Adrenal gland (tissue), 12 donors: ENCODE results near the gene TFR2. TPM values are rescaled to one million over a fixed set of nuclear protein-coding genes. Genes with fewer than 3 reads are reported as not detected.

Experiments used
- DNase-seq, 7 donors: peaks; one replicate each; pipeline ENCODE4 v3.0.0-alpha.2; 2019 to 2020
- H3K27ac ChIP-seq, 5 donors: fragments of 200-600 bp; sonication (generic) in 4 of 5; 1 replicate in 3 of 5; 2 replicates in 2 of 5; pipeline versions ENCODE4 v1.5.1 to v1.8.0; 2016 to 2020; ENCODE audit warnings: mild to moderate bottlenecking in 1 of 5
- H3K27me3 ChIP-seq: fragments of 200-600 bp; 2 replicates; pipeline ENCODE4 v1.8.0; 2021
- H3K36me3 ChIP-seq, 2 donors: fragments of 200-600 bp; replicated peaks in 1 of 2; 1 replicate in 1 of 2; 2 replicates in 1 of 2; pipeline versions ENCODE4 v1.5.1 to v1.8.0; 2018 to 2022
- H3K4me1 ChIP-seq, 2 donors: fragments of 200-600 bp; replicated peaks in 1 of 2; 1 replicate in 1 of 2; 2 replicates in 1 of 2; pipeline versions ENCODE4 v1.5.1 to v1.8.0; 2018 to 2021
- H3K4me3 ChIP-seq, 4 donors: fragments of 200-600 bp; sonication (generic) in 3 of 4; one replicate each; pipeline ENCODE4 v1.5.1; 2016 to 2018
- H3K9me3 ChIP-seq, 3 donors: fragments of 200-600 bp; sonication (generic) in 1 of 3; replicated peaks in 1 of 3; 1 replicate in 2 of 3; 2 replicates in 1 of 3; pipeline versions ENCODE4 v1.5.1 to v1.8.0; 2016 to 2021
- CTCF ChIP-seq, 6 experiments: fragments of 450-650 bp in 4 of 6; fragments of 200-600 bp in 2 of 6; sonication (generic) in 1 of 6; IDR thresholded peaks; 1 replicate in 5 of 6; 2 replicates in 1 of 6; pipeline versions ENCODE4 v1.5.1 to v1.8.0; 2016 to 2021; ENCODE audit warnings: antibody characterized with exemption in 6 of 6, mild to moderate bottlenecking in 2 of 6, moderate library complexity in 1 of 6
- POLR2A ChIP-seq, 2 donors: fragments of 450-650 bp; IDR thresholded peaks; one replicate each; pipeline ENCODE4 v1.6.1; 2017; ENCODE audit warnings: antibody characterized with exemption in 2 of 2, mild to moderate bottlenecking in 2 of 2, moderate library complexity in 1 of 2
- WGBS, 4 donors: extraction: QIAGEN DNeasy Blood & Tissue Kit in 2 of 4; methylation state at CpG; one replicate each; pipeline versions ENCODE4 v1.1.5 to v1.1.7; 2013 to 2017; 5-methylcytosine and 5-hydroxymethylcytosine counted together
- intact Hi-C, 2 donors: fragments of 100-400 bp; cut with DNase I; formaldehyde crosslinking; loops; one replicate each; pipeline versions ENCODE4 v1.14.1 to v1.15.0; 2022 to 2023
- polyA plus RNA-seq, 3 donors: library from polyadenylated mRNA; stranded (reverse); fragments of 200-250 nt in 2 of 3; fragments of 350-450 nt in 1 of 3; fragmentation: Illumina TruSeq in 1 of 3; extraction: RNeasy Lipid Tissue Mini Kit (QIAGEN cat#74804) in 1 of 3; gene quantifications; one replicate each; pipeline ENCODE4 v1.2.3, GENCODE V29; 2013 to 2014
- total RNA-seq, 9 donors: library from RNA; depleted of rRNA in 4 of 9; stranded (reverse); fragments of >200 nt in 4 of 9; fragments of 120-200 nt in 1 of 9; fragmentation: NEBNext Ultra II Directional in 1 of 9; extraction: Animal tissue kit (Norgen Biotek cat#: 25700) in 1 of 9; gene quantifications; one replicate each; pipeline versions ENCODE4 v1.1.0 to v1.2.4, GENCODE V29; 2013 to 2023
- donor health status: healthy with polysubstance abuse.
- donor health status: Bipolar disorder and iron deficiency.
- donor health status: DM: yes; HTN: yes; CAD: no.
- donor health status: DM: no; HTN: no; CAD: no.
- donor health status: DM: no; HTN: no; CAD: no.
- donor health status: DM: yes; HTN: yes; CAD: no.

TFR2 gene
- total and polyA plus RNA-seq, 12 donors: 0.24 to 6.7 (median 1.3) TPM

DNA sequence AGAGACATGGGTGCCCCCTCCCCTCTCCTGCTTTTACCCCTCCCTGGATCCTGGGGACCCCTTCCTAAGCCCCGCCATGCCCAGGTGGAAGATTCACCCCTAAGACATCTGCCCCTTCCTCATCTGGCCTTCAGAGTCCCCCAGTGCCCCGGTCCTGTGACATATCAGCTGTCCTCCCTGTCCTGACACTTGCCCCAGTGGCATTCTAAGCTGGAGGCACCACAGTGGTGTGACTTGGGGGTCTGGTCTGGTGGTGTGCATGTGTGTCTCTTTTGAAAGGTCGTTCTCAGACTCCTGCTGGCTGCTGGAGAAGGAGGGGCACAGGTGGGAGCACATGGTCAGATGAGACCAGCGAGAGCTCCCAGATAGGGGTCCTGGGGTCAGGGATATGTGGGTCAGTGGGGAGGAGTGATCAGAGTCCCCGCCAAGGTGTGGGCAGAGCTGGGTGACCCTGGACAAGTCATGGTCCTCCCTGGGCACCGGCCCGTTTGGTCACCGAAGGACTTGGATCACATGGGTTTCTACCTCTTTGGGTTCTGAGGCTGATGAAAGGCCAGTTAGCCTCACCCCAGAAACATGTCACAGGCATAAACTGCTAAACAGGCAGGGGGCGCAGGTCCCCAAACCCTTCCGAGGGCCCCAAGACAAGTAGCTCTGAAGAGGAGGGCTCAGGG is 645 bp upstream of the TFR2 start:
- Histone ChIP-seq H3K9me3 (no peaks in the 10 kb centered on the region), H3K27me3 (no peaks in the 10 kb centered on the region), H3K27ac (no peak overlapping the region), H3K4me3 (no peak overlapping the region), H3K4me1 (no peaks in the 10 kb centered on the region), H3K36me3 (no peaks in the 10 kb centered on the region)
- intact Hi-C loops: no loop called here
- DNase-seq: no peak
- TF ChIP-seq CTCF (IDR thresholded peaks at IDR 0.05): no peak
- no peak for TF ChIP-seq POLR2A (IDR thresholded peaks at IDR 0.05)
- WGBS, 4 donors: 67 to 75% (median 73%) methylated on average over 5 to 10 of the region's 10 CpGs

DNA sequence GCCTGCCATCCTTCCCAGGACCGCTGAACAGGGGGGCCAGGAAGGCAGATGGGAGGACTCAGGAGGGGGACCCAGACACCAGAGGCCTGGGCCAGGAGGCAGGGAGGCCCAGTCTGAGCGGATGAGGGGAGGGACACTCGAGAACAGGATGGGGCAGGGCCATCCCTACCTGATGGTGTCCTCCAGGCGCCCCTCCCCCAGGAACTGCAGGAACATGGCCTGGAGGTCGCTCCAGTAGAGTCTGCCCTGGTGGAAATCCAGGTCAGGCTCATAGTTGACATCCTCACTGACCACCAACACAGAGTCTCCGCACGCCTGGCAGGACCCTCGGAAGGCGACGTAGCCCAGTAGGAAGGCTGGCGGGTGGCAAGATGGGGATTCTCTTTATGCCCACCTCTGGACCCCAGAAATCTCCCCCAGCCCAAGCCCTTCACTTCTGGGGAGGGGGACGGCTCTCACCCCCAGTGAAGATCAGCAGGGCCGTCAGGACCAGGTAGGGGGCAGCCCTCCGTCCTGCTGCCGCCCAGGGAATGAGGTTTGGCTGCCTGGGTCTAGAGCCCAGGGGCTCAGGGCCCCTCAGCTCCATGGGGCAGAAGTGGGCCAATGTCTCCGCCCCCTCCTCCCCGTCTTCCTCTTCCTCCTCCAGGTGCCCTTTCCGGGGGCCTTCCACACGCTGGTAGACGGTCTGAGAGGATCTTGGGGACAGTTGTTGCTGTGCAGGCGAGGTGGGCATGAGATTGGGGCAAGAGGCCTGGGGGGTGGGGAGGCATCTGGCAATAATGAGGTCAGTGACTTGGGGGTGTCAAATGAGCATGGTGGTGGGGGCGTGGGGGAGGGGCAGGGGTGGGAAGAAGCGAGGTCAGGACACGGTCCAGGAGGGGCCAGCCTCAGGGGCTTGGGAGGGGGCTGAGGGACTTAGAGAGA is 573 bp downstream of the TFR2 start:
- no peaks in the 10 kb centered on the region for H3K27me3 ChIP-seq
- H3K36me3 ChIP-seq: no peaks in the 10 kb centered on the region
- no peaks in the 10 kb centered on the region for H3K4me1 ChIP-seq
- WGBS, 4 donors: 45 to 71% (median 62%) methylated on average over 7 to 24 of the region's 24 CpGs
- no peak overlapping the region for H3K27ac ChIP-seq
- TF ChIP-seq CTCF (IDR thresholded peaks at IDR 0.05) (no peak), POLR2A (IDR thresholded peaks at IDR 0.05) (no peak)
- no peak overlapping the region for H3K4me3 ChIP-seq
- intact Hi-C loops: no loop called here
- H3K9me3 ChIP-seq: no peaks in the 10 kb centered on the region
- DNase-seq: no peak

- DNase-seq: no peak
Observed at GRCh38 chr7:100639995-100640516, 1.3 kb downstream of the TFR2 start.

More at GRCh38 chr7:100639995-100640516, 1.3 kb downstream of the TFR2 start:
- no peak overlapping the region for H3K4me3 ChIP-seq
- H3K4me1 ChIP-seq: no peaks in the 10 kb centered on the region
- H3K27ac ChIP-seq: no peak overlapping the region
- no peaks in the 10 kb centered on the region for H3K9me3 ChIP-seq
- no peaks in the 10 kb centered on the region for H3K36me3 ChIP-seq
- TF ChIP-seq POLR2A (IDR thresholded peaks at IDR 0.05) (no peak), CTCF (IDR thresholded peaks at IDR 0.05) (no peak)
- intact Hi-C loops: no loop called here
- H3K27me3 ChIP-seq: no peaks in the 10 kb centered on the region
- WGBS, 4 donors: 88 to 91% (median 90%) methylated on average over 14 to 17 of the region's 17 CpGs
